22Rv1 (cell line): Measurements from ENCODE around the gene PAQR5.
"Not testable (repeated sequence)": the region's sequence is repeated elsewhere in the genome, so short reads cannot be mapped to it uniquely, and the experiment has no call there.

Source experiments
- H3K27ac ChIP-seq: fragments of 450-650 bp; 2 replicates; pipeline ENCODE4 v1.5.1; 2017
- ZFX ChIP-seq: fragments of 450-650 bp; IDR thresholded peaks from 2 replicates; pipeline ENCODE4 v1.6.1; 2017; ENCODE audit warnings: antibody characterized with exemption, borderline replicate concordance
- TF ChIP-seq, protein P1 (sequence below): fragments of 450-650 bp; IDR thresholded peaks from 2 replicates; pipeline ENCODE4 v1.5.1; 2017; ENCODE audit warnings: mild to moderate bottlenecking

The PAQR5 gene

DNA sequence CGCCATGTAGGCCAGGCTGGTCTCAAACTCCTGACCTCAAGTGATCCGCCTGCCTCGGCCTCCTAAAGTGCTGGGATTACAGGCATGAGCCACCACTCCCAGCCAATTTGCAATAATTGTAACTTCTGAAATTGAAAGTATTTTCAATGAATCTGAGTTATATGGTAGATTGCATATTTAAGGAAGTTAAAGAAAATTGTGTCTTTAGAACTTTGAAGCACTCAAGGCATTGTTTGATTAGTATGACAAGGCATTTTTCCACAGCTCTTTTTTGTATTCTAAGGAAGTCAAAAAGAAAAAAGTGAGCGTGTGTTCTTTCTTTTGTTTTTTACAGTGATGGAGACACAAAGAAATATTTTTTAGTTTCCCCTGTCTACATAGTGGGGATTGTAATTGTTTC is 138.2 kb downstream of the PAQR5 start:
- TF ChIP-seq, protein P1, sequence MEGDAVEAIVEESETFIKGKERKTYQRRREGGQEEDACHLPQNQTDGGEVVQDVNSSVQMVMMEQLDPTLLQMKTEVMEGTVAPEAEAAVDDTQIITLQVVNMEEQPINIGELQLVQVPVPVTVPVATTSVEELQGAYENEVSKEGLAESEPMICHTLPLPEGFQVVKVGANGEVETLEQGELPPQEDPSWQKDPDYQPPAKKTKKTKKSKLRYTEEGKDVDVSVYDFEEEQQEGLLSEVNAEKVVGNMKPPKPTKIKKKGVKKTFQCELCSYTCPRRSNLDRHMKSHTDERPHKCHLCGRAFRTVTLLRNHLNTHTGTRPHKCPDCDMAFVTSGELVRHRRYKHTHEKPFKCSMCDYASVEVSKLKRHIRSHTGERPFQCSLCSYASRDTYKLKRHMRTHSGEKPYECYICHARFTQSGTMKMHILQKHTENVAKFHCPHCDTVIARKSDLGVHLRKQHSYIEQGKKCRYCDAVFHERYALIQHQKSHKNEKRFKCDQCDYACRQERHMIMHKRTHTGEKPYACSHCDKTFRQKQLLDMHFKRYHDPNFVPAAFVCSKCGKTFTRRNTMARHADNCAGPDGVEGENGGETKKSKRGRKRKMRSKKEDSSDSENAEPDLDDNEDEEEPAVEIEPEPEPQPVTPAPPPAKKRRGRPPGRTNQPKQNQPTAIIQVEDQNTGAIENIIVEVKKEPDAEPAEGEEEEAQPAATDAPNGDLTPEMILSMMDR = no peak
- no peak for TF ChIP-seq ZFX
- no peak overlapping the region for H3K27ac ChIP-seq

DNA sequence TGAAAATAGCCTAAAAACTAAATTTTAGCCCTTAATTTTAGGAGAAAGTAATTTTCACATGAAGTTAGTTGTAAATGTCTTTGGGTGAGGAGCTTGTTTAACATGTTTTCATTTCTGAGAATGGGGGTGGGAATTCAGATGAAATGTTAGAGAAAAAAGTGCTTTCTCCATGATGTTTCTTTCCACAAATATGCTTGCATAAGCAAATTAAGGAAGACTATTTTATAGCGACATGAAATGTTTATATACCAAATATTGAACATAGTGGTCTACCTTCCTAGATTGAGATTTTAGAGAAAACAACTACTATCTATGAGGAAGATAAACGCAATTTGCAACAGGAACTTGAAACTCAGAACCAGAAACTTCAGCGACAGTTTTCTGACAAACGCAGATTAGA is 140.9 kb downstream of the PAQR5 start:
- no peak overlapping the region for H3K27ac ChIP-seq
- TF ChIP-seq, protein P1 = no peak
- TF ChIP-seq ZFX = no peak

DNA sequence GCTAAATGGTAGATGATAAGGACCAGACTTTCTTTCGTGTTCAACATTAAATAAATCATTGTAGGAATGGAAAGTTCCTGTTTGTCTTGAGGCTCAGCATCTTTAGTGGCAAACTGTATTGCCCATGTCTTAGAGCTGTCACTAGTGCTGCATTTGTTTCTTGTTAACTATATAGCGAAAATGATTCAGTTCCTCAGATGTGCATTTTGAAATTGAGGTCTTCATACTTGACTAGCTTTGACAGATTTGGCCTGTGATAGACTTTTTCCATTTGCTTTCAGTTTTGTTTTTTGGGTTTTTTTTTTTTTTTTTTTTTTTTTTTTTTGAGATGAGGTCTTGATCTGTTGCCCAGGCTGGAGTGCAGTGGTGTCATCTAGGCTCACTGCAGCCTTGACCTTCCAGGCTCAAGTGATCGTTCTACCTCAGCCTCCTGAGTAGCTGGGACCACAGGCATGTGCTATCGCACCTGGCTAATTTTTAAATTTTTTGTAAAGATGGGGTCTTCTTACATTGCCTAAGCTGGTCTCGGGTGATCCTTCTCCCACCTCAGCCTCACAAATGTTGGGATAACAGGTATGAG is 144.4 kb downstream of the PAQR5 start:
- H3K27ac ChIP-seq = no peak overlapping the region
- TF ChIP-seq, protein P1 = no peak

DNA sequence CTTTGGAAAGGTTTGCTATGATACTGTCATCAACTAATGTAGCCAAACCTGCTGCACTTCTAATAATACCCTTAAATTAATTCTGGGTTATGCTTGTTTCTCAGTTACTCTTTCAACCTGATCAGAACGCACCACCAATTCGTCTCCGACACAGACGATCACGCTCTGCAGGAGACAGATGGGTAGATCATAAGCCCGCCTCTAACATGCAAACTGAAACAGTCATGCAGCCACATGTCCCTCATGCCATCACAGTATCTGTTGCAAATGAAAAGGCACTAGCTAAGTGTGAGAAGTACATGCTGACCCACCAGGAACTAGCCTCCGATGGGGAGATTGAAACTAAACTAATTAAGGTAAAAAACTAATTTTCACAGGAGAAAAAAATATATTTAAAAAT is 146.0 kb downstream of the PAQR5 start:
- H3K27ac ChIP-seq = no peak overlapping the region

DNA sequence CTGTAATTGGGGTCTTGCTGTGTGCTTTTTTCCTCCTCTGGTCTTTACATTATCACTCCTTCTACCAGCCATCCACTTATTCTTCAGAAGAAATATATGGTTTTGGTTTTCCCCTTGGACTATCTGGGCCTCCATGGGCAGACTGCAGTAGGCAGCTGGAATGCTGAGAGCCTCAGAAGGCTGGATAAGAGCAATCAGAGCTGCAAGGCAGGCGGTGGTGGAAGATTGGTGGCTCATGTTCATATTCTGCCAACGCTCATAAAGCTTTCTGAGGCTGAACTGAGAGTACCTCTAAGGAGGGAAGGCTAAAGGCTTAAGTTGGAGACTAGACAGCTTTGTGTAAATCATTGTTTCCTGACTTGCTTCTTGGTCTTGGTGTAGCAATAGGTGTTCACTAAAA is 148.2 kb downstream of the PAQR5 start:
- no peak overlapping the region for H3K27ac ChIP-seq

More for the DNA sequence above, 146.0 kb downstream of the PAQR5 start:
- no peak for TF ChIP-seq ZFX
- TF ChIP-seq, protein P1 = no peak

DNA sequence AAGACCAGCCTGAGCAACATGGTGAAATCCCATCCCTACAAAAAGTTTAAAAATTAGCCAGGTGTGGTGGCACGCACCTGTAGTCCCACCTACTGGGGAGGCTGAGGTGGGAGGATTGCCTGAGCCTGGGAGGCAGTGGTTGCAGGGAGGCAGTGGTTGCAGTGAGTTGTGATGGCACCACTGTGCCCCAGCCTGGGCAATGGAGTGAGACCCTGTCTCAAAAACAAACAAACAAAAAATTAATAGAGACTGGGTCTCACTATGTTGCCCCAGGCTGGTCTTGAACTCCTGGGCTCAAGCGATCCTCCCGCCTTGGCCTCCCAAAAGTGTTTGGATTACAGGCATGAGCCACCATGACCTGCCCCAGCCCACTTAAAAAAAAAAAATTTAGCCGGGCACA is 151.5 kb downstream of the PAQR5 start:
- not testable (repeated sequence) for H3K27ac ChIP-seq

More for the DNA sequence above, 148.2 kb downstream of the PAQR5 start:
- TF ChIP-seq, protein P1 = no peak
- no peak for TF ChIP-seq ZFX

DNA sequence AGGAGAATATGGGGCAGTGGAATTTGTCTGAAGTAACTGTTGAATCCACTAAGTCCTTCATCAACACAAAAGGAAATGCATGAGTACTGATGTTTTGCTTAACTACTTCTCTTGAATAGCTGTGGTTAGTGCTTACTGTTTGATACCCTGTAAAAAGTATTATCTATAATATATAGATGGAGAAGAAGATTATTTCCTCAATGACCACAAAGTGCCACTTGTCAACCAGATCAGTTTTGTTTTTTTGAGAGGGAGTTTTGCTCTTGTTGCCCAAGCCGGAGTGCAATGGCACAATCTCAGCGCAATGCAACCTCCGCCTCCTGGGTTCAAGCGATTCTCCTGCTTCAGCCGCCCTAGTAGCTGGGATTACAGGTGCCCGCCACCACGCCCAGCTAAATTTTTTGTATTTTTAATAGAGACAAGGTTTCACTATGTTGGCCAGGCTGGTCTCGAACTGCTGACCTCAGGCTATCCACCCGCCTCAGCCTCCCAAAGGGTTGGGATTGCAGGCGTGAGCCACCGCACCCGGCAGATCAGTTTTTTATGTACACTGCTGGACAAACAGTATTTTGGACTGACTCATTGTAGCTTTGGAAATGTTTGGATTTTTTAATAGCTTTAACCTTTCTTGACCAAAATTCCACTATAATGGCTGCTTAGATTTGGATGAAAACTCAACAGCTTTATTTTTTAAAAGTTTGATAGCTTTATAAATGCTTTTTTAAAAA is 152.4 kb downstream of the PAQR5 start:
- TF ChIP-seq ZFX = no peak
- TF ChIP-seq, protein P1 = no peak

More for the DNA sequence above, 152.4 kb downstream of the PAQR5 start:
- peak overlapping the region; percentile 95 for H3K27ac ChIP-seq
